GM18498 (cell line): ENCODE measurements around the gene CPNE7.

Experiments
- ATAC-seq: cut with Tn5 transposase; IDR thresholded peaks from one replicate; pipeline ENCODE4 v1.9.1; 2021; ENCODE audit warnings: mild to moderate bottlenecking, moderate library complexity; ENCODE audit not compliant: unreplicated experiment

Gene CPNE7

DNA sequence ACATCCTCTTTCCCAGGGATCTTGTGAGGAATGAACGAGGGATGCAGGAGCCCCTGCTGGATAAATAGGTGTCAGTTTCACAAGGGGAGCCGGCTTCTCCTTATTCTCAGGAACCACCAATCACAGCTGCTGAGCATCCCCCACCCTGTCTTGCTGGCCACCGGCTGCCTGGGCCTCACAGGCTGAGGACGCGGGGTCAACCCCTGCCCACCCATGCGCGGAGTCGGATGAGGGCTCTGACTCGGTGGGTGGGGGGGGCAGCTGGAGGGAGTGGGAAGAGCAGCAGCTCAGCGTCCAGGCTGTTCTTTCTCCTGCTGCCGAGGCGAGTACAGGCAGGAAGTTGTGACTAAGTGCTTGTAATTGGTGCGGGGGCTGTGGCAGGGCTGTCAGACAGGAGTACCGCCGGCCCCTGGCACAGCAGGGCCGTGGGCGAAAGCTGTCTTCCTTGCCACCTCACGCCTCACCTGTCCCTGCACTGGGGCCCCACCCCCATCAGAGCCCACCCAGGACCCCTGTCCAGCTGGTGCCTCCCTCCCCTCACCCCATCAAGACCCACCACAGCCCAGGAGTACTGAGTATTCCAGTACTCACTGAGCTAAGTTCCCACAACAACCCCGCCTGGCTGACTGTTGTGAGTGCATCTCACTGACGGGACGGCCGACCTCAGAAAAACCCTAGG, 26.9 kb downstream of the CPNE7 start:
- ATAC-seq = no peak

DNA sequence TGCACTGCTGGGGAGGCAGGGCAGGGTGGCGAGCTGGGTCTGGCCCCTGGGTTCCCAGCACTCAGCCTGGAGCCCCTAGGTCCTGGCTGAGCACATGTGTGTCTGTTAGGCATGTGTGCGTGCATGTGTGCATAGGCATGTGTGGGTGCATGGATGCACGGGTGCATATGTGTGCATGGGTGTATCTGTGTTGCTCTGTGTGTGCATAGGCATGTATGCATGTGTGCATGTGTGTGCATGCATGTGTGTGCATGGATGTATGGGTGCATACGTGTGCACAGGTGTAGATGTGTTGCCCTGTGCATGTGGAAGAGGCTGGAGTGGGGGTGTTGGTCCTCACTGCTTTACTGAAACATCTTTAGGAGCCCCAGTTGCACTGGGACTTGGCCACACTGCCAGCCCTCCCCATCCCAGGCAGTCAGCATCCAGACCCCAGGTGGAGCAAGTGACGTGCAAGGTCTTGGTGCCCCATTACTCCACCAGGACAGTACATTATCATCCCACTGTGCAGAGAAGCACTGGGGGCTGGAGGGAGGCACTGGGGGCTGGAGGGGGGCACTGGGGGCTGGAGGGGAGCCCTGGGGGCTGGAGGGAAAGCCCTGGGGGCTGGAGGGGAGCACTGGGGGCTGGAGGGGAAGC, 27.5 kb downstream of the CPNE7 start:
- ATAC-seq = no peak

DNA sequence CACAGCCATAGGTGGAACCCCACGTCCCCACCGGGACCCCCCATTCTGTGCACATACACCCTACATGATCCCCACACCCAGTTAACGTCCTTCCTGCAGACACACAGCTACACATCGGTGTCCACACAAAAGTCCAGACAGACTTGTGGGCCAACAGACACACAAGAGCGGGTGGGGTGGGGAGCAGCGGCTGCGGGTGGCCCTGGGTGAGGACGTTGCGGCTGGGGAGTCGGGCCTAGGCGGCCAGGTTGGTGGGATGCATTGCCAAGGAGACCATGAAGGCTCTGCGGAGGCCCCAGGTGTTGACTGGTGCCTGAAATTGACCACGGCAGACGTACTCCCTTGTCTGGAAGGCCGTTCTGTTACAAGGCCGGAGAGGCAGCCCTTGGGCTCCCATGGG, 29.2 kb downstream of the CPNE7 start:
- no peak for ATAC-seq

DNA sequence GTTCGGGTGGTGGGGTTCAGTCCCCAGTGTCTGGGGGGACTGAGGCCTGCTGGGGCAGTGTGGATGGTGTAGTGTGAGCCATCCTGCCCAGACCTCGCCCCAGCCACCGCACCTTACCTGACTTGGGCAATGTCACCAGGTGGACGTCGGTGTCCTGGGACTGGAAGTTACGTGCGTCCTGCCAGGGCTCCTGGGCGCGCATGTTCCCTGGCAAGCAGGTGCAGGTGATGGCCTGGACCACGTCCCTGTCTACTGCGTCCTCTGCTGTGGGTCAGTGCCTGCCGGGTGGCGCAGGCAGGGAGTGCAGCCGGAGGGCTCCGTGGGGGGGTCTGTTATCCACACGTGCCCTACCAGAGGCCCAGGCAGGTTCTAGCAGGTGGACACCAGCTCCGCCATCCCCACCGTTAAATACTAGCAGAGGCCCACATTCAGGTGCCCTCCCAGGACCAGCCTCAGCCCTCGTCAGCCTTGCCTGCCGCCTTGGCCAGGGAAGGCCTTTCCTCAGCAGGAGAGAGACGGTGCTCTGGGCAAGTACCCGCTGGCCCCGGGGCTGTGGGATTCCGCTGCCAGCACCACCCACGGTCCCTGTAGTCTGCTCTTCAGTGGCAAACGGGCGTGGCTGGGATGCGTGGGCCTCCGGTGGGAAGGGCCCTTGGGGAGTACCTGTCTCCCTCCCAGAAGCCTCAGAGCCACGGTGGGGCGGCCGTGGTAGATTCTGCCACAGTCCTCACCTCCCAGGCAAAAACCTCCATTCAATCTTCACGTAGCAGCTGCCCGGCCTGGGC, 29.8 kb downstream of the CPNE7 start:
- no peak for ATAC-seq

DNA sequence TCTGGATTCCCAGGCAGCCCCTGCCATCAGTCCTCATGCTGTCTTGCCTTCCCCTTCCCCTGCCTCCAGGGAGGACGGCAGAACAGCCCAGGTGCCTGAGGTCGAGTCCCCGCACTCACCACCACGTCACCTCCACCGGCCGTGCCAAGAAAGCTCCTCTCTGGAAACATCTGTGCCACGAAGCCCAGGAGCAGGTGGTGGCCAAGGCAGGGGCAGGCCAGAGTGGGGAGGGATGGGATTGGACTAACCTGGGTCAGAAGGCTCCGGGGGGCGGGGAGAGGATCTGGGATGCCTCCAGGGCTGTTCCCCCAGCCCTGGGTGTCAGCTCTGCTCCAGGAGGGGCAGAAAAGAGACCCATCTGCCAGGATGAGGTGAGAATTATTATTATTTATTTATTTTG, 30.4 kb downstream of the CPNE7 start:
- no peak for ATAC-seq

DNA sequence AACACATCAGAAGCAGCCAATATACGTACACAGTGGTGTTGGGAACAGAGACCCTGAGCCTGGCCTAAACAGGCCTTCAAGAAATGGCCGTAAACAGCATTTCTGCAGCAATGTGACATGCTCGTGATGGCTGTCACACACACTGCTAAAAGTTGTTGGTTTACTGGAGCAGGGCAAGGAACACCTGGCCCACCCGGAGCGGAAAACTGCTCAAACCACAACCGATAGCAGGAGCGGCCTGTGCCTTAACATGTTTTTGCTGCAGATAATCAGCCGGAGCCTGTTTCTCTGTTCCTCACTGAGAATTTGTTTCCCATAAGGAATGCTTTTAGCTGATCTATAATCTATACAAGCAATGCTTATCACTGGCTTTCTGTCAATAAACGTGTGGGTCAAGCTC, 31.9 kb downstream of the CPNE7 start:
- no peak for ATAC-seq

DNA sequence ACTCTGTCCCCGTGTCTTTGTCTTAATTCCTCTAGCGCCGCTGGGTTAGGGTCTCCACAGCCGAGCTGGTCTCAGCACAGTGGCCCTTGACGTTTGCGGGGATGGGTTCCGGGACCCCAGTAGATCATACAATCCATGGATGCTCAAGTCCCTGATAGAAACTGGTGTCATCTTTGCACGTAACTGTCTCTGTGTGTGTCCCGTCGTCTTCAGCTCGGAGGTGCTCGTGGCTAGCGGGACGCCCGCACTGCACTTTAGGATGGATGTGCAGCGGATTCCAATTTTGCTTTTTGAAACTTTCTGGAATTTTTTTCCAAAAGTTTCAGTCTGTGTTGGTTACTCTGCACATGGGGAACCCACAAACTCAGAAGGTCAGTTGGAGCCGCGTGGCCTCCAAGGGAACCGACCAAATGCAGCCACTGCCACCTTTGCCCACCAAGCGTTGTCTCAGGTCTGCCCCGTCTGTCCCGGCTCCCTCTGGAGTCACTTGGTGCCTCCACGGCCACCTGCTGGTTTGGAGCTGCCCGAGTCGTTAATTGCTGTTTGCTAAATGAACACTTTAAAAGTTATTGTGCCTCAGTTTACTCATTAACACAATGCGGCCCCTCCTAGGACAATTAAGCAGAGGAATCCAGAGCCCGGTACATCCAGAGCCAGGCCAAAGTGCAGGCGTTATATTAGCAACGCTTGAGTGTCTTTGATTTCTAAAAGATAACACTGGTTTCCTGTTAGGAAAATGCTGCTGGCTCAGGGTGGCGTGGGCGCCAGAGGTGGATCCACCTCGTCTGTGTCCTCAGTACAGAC, 32.6 kb downstream of the CPNE7 start:
- no peak for ATAC-seq

DNA sequence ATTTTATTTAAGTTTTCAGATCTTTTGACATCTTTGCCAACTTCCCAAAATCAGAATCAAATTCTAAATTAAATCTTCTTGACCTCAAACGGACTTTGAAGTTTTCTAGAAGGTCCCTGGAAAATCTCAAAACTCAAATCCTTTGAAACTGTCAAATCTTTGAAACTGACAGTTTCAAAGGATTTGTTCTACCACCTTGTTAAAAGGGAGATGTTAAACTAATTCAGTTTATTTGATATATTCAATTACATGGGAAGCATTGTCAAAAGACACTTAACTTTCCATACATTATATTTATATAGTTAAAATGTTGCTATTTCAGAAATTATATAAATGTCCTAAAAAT, 34.5 kb downstream of the CPNE7 start:
- ATAC-seq = no peak

DNA sequence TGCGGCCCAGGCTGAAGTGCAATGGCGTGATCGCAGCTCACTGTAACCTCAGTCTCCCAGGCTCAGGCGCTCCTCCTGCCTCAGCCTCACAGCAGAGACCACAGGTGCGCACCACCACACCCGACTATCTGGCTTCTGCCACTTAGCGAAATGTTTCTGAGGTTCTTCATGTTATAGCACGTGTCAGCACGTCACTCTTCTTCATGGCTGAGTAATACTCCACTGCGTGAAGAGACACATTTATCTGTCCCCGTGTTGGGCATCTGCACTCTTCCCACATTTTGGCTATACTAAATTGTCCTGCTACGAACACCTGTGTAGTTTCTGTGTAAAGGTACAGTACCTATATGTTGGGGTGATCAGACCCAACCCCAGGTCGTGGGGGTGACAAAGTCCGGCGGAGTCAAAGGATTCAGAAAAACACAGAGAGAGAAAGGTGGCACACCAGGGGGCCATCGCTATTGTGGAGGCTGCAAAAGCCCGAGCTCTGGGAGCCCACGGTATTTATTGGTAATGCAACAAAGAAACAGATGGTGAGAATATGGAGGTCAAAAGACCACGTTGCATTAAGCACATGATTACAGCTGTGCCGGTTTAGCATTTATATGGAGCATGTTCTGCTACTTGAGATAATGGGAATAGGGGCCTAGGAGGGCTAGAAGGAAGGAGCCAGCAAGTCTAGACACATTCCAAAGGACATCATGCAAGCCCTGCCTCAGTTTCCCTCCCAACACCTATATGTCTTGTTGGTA, 37.0 kb downstream of the CPNE7 start:
- ATAC-seq = no peak

DNA sequence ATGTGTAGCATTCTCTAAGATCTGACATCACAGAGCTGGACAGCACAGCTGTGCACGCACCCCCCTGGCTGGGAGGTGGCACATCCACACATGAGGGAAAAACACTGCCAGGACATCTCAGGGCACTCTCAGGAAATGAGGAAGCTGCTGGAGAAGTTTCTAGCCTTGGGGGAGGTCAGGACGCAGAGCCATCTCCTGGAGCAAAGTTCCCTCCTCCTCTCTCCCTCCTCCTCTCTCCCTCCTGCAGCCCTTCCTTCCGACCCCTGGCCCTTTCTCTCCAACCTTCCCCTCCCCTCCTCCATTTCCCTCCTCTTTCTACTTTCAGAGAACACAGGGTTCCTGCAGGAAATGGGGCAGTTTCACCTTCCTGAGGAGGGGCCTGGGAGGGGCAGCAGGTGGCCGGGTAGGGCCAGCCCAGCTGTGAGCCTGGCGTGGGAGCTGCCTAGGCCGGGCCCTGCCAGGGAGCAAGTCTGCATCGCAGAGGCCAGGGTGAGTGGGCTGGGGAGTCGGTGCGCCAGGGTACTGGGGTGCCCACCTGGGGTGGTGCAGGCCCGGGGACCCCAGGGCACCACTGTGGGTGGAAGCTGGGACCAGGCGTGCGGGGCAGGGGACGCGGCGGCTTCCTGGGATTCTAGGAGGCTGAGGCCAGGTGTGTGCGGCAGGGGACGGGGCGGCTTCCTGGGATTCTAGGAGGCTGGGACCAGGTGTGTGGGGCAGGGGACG, 37.8 kb downstream of the CPNE7 start, which contains the start of gene DPEP1:
Gene DPEP1 (plus strand): TSS at position 412 of the 723 bp plus-strand sequence. CDS start 16,769 bp downstream, outside the sequence.
- ATAC-seq = no peak

DNA sequence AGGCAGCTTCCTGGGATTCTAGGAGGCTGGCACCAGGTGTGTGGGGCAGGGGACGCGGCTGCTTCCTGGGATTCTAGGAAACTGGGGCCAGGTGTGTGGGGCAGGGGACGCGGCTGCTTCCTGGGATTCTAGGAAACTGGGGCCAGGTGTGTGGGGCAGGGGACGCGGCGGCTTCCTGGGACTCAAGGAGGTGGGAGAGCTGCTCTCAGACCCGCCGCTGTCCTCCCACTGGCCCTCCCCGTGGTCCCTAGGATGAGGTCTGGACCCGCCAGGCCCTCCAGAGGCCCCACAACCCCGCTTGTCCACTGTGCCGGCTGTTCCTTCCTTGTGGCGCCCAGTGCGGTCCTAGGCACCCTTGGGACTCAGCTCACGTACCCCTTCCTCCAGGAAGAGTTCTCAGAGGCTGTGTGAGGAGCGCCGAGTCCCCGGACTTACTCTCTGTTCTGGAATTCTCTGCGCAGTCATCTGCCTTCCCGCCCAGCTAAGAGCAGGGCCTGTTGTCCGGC, 38.4 kb downstream of the CPNE7 start:
- no peak for ATAC-seq

DNA sequence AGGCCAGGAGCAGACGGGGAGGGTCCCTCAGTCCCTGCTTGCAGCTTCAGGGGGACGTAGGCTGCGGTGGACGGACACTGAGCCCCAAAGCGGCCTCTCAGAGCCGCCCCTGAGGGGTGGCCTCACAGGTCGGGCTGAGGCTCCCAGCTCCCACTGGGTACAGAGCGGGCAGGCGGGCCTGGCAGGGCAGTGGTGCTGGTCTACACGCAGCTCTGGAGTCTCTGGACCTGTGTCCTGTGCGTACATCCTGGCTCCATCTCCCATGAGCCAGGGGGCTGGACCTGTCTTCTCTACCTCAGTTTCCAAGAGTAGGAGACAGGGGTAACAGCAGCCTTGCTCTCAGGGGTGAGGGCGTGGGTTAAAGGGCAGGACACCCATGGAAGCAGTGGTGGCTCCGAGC, 39.6 kb downstream of the CPNE7 start:
- ATAC-seq = no peak

DNA sequence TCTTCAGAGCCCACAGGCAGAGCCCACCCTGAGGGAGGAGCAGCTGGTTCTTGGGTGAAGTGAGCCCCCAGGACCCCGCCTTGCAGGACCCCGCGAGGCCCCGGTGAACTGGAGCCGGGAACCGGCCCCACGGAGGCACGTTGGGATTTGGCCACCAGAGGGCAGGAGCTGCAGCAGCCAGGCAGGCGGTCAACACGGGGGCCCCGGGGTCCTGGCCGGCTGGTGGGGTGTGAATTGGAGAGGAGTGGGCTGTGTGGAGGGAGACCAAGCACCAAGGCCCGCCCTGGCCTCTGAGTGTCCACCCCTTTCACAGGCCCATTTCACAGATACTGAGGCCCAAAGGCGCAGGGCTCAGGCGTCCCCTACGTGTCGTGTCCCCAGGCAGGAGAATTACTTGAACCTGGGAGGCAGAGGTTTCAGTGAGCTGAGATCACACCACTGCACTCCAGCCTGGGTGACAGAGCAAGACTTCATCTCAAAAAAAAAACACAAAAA, 40.1 kb downstream of the CPNE7 start:
- no peak for ATAC-seq

DNA sequence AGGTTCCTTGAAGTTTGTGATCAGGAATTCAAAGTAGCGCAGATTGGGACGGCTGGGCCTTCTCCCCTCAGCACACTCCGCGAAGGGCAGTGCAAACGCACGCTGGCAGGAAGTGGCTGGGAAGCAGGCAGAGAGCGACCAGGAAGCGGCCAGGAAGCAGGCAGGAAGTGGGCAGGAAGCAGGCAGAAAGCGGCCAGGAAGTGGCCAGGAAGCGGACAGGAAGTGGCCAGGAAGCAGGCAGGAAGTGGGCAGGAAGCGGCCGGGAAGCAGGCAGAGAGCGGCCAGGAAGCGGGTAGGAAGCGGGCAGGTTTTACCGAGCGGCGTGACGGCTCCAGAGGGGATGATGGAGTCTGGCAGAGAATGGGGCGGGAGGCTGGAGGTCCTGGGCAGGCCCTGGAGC, 41.1 kb downstream of the CPNE7 start:
- ATAC-seq = no peak

DNA sequence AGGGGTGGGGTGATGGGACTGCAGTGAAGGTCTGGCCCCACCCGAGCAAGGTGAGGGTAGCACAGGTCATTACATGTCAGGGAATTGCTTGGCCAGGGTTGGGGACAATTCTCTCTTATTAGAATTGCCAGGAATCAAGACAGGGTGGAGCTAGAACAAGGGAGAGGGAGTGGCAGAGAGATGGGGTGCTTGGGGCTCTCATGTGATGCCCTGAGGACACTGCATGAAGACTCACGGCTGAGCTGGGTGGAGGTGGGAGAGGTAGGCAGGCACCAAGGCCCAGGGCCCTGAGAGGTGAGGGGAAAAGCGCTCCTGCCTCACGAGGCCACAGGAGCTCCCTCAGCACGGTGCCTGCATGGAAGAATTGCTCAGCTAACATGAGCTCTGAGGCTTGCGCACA, 41.5 kb downstream of the CPNE7 start:
- ATAC-seq = no peak

DNA sequence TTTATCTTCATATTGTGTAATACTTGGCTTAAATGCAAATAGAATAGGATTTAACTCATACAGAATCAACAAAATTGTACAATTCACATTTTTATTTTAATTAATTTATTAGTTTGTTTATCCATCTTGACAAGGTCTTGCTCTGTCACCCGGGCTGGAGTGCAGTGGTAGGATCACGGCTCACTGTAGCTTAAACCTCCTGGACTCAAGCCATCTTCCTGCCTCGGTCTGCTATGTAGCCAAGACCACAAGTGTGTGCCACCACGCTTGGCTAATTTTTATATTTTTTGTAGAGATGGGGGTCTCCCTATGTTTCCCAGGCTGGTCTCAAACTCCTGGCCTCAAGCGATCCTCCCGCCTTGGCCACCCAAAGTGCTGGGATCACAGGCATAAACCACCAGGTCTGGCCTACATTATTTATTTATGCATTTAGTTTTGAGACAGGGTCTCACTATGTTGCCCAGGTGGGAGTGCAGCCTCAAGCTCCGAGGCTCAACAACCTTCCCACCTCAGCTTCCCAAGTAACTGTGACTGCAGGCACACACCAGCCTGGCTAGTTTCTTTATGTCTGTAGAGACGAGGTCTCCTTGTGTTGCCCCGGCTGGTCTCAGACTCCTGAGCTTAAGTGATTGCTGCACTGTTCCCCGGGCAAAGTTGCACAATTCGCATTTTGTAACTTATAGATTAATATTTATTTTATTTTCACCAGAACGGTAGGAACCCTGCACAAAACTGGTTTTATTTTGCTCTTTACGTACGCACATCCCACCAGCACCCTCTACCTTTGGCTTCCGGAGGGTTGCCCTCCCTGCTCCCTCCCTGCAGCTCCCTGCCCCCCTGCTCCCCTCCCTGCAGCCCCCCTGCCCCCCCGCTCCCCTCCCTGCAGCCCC, 42.8 kb downstream of the CPNE7 start:
- ATAC-seq = no peak

DNA sequence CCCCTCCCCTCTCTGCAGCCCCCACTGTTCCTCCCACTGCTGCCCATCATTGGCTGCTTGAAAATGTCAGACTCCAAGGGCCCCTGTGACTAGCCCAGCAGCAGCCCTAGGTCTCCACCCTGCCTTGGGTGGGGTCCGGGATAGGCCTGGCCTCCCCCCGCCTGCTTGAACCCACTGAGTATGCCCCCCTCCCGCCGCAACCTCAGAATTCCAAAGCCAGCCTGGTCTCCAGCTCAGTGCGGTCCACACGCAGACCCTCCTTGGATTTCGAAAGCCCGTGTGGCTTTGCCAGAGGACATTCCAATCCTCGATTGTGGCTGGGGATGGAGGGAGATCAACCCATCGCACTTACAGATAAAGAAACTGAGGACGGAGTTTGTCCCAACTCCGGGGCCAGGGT, 44.3 kb downstream of the CPNE7 start:
- ATAC-seq = no peak

DNA sequence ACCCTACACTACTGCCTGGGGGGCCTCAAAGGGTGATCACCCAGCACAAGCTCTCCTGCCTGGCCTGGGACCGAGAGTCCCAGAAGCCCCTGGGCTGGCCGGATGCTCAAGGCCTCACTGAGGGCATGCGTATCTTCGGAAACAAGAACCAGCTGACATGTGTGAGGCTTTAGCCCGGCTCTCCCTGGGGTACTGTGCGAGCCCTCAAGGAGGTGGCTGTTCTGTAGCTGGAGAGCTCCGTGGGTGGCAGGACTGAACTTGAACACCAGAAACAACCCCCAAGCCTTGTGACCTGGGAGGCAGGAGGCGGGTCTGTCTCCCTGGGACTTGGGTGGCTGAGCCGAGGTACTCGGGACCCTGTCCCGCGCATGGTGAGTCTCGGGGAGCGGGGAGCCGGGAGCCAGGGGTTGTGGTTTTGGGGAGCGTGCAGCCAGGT, 44.9 kb downstream of the CPNE7 start:
- ATAC-seq = no peak
